ENCODE data around the gene MYO1F.
"Not testable (repeated sequence)": the region's sequence is repeated elsewhere in the genome, so short reads cannot be mapped to it uniquely, and the experiment has no call there.

MYO1F gene

GRCh38 chr19:8515317-8515716 is 61.9 kb downstream of the MYO1F start:
- no peak overlapping the region for H3K27ac ChIP-seq
- CTCF ChIA-PET = no interaction called here
- POLR2A ChIA-PET (ENCODE audit: low non-redundant PET) = no interaction called here
- TF ChIP-seq CTCF (conservative IDR thresholded peaks at IDR 0.05; ENCODE audit: low read depth) = no peak
- no peak for DNase-seq (ENCODE audit: low spot score)

GRCh38 chr19:8514505-8515009 is 62.7 kb downstream of the MYO1F start:
- DNase-seq (ENCODE audit: low spot score); CTCF ChIA-PET: not testable (repeated sequence)
- POLR2A ChIA-PET (ENCODE audit: low non-redundant PET) = interaction anchor here (1.1 to 1.6 kb wide), 2 partner anchors 11 to 124 kb away, joined by 4 to 5 read pairs; partner anchors contain the start of gene RAB11B
- H3K27ac ChIP-seq = peak overlapping the region; percentile 97

GRCh38 chr19:8513687-8514504 is 63.3 kb downstream of the MYO1F start, which contains the start of gene ZNF414:
Gene ZNF414 (minus strand): TSS chr19:8514167. CDS start chr19:8514046, 121 bp downstream.
- TF ChIP-seq CTCF (conservative IDR thresholded peaks at IDR 0.05; ENCODE audit: low read depth) = no peak
- CTCF ChIA-PET = no interaction called here
- peak within 1 kb of the TSS; percentile 97 for H3K27ac ChIP-seq
- POLR2A ChIA-PET (ENCODE audit: low non-redundant PET) = interaction anchor here (0.8 to 1.6 kb wide), 5 partner anchors 9 to 123 kb away, joined by 3 to 7 read pairs (median 4); partner anchors contain the start of gene RAB11B
- peak; percentile 95 for DNase-seq (ENCODE audit: low spot score)

- ChIA-PET CTCF (no interaction called here), POLR2A (ENCODE audit: low non-redundant PET) (interaction anchor here (0.5 to 1.6 kb wide), 6 partner anchors 10 to 123 kb away, joined by 3 to 7 read pairs (median 4); partner anchors contain the start of gene RAB11B)
- H3K27ac ChIP-seq = peak overlapping the region; percentile 97
- DNase-seq (ENCODE audit: low spot score) = no peak
- no peak for TF ChIP-seq CTCF (conservative IDR thresholded peaks at IDR 0.05; ENCODE audit: low read depth)
These were observed 64.1 kb downstream of the MYO1F start for GRCh38 chr19:8513036-8513686.

GRCh38 chr19:8512115-8512967 is 64.9 kb downstream of the MYO1F start:
- POLR2A ChIA-PET (ENCODE audit: low non-redundant PET) = interaction anchor here (0.5 to 1.6 kb wide), 3 partner anchors 11 to 122 kb away, joined by 3 to 7 read pairs (median 5); partner anchors contain the start of gene RAB11B
- H3K27ac ChIP-seq = peak overlapping the region; percentile 97
- CTCF ChIA-PET = interaction anchor here (0.6 kb wide), 1 partner anchor 50 kb away, joined by 3 read pairs; no protein-coding TSS in a partner anchor
- DNase-seq (ENCODE audit: low spot score) = peak; percentile 58
- no peak for TF ChIP-seq CTCF (conservative IDR thresholded peaks at IDR 0.05; ENCODE audit: low read depth)

GRCh38 chr19:8511573-8512101 is 65.6 kb downstream of the MYO1F start:
- DNase-seq (ENCODE audit: low spot score) = no peak
- peak overlapping the region; percentile 97 for H3K27ac ChIP-seq
- POLR2A ChIA-PET (ENCODE audit: low non-redundant PET) = no interaction called here
- CTCF ChIA-PET = interaction anchor here (0.6 kb wide), 1 partner anchor 49 kb away, joined by 3 read pairs; no protein-coding TSS in a partner anchor
- TF ChIP-seq CTCF (conservative IDR thresholded peaks at IDR 0.05; ENCODE audit: low read depth) = no peak

All from RWPE1 (cell line).